LHCN-M2 (cell line): Measurements from ENCODE around the gene NFATC3. TPM values are rescaled to one million over a fixed set of nuclear protein-coding genes. Genes with fewer than 3 reads are reported as not detected.

Experiments used
- DNase-seq: peaks from one replicate; pipeline ENCODE4 v3.0.0-alpha.2; 2012; ENCODE audit warnings: low read depth
- total RNA-seq: library from RNA; depleted of rRNA; stranded (reverse); fragments of >200 nt; gene quantifications from 2 replicates; pipeline ENCODE4 v1.2.3, GENCODE V29; 2014

NFATC3 gene
- total RNA-seq, 1 experiment from 2014 or later = 26.5 TPM

GRCh38 chr16:68229431-68230175 is 144.4 kb downstream of the NFATC3 start:
- peak; percentile 71 for DNase-seq

DNA sequence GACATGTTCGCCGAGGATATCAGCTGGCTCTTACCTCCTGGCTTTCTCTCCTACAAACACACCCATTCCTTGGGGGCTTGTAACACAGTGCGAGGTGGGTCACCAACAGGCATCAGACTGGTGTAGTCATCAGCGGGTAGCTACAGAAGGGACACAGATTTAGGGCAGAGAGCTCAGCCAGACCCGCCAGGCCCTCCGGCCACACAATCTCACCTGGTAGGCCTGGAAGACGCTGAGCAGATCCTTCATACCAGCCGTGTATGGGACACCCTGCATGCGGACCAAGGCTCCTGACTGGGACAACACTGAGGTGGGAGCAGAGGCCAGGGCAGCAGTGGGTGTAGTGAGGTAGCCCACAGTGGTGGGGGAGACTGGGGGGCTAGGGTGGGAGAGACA is 145.0 kb downstream of the NFATC3 start:
- DNase-seq = no peak

- DNase-seq = no peak
Observed at GRCh38 chr16:68230956-68231355, 145.8 kb downstream of the NFATC3 start.

DNA sequence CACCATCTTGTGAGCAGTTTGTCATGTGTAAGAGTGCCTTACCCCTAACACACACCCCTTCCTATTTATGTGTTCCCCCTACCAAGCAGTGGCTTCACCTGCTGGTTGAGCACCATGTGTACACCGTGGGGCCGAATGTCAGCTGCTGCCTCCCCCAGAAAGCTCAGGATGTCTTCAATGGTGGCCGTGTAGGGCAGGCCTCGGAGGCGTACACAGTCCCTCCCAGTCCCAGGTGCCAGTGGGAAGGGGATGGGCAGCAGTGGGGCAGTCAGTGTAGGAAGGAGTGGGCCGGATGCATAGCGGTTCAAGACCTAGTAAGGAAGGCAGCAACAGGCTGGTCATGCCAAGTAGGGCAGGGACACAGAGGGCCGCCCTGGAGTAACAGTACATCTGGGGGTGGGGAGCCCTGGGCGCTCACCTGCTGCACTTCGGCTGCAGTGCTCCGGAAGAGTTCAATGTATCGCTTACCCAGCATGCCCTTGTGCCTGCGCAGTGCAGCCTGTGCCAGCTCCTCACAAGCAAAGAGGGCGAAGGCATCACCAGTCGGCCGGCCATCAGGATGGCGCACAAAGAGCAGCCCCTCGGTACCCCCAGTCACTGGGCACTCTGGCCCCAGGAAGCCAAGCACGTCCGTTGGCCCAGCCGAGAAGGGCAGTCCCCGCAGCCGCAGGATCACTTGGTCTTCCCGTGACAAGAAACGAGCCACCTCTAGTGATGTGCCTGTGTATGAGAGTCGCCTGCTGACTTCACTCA is 146.4 kb downstream of the NFATC3 start:
- DNase-seq = no peak

DNA sequence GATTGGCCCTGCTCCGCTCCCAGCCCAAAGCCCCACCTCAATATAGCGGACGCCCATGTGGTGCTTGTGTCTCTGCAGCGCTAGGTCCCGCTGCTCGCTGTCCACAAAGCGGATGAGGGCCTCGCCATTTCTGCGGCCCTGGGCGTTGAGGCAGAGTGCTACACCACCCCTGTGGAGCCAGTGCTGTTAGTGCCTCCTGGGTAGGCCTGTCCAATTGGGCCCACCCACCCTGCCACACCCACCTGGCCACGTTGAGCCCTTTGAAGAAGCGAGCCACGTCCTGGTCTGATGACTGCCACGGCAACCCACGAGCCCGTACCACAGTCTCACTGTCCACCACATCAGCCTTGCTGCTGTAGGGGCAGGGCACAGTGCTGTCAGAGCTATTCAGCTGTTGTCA is 147.2 kb downstream of the NFATC3 start:
- DNase-seq = no peak

- no peak for DNase-seq
Observed at GRCh38 chr16:68233085-68233834, 148.1 kb downstream of the NFATC3 start.

DNA sequence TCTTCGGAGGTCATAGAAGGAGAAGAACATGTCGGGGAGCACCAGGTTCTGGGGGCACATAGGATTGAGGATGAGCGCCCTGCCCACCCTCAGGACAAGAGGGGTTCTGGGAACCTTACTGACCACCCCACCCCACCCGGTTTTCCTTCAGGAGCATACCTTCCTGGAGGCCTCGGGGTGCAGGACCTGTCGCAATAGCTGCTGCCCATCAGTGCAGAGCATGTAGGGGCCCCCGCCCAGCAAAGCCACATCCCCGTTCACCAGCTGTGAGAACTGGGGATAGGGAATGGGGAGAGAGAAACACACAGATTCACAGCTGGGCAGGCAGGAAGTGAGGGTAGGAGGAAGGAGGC is 148.6 kb downstream of the NFATC3 start:
- no peak for DNase-seq

GRCh38 chr16:68234188-68235107 is 149.3 kb downstream of the NFATC3 start:
- no peak for DNase-seq

- no peak for DNase-seq
Observed at GRCh38 chr16:68235108-68235886, 150.1 kb downstream of the NFATC3 start.

GRCh38 chr16:68235887-68236136 is 150.6 kb downstream of the NFATC3 start, which contains the start of gene ESRP2:
TSS of gene ESRP2 (minus strand) at chr16:68236127. CDS start at chr16:68236045, 82 bp downstream.
- DNase-seq = no peak

- DNase-seq = no peak
Observed at GRCh38 chr16:68236137-68236825, 151.1 kb downstream of the NFATC3 start.

- no peak for DNase-seq
Observed at GRCh38 chr16:68236826-68237242, 151.7 kb downstream of the NFATC3 start.

DNA sequence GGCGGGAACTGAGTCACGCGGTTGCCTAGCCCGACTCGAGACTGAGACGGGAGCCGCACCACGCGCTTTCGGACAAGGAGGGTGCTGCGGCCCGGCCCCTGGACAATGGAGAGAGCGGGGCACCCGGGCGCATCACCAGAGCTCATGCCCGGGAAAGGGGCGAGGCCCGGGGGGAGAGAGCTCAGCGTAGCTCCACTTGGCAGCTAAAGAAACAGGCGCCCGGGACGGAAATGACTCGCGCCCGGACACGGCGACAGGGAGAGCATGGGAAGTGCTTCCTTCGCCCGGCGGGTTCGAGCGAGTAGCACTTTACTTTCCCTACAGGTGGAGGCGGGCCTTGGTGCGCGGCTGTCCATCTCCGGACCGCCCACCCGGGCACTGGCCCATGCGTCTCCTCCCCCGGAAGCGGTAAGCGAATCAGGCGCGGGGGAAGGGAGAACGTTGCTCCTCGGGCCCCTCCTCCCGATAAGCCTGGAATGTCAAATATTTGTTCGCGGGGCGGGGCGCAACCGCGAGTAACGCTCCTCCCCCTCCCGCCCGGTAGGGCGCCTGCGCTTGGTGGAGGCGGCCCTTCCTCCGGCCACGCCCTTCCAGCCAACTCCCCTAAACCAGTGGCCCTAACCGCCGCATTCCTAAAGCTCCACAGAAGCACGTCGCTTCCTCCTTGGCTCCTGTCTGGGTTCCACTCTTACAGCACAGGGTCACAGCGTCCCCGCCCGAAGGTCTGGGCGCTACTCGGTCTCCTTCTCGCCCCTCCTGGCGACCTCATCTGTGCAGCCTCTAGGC is 152.3 kb downstream of the NFATC3 start:
- peak; percentile 97 for DNase-seq

GRCh38 chr16:68238029-68238345 is 152.8 kb downstream of the NFATC3 start:
- no peak for DNase-seq

GRCh38 chr16:68242085-68242484 is 156.9 kb downstream of the NFATC3 start:
- no peak for DNase-seq

- no peak for DNase-seq
Observed at GRCh38 chr16:68242926-68243858, 158.0 kb downstream of the NFATC3 start.

- DNase-seq = no peak
Observed at GRCh38 chr16:68244481-68244902, 159.3 kb downstream of the NFATC3 start.
